Activated CD8-positive, alpha-beta T cell treated with anti-CD3 and anti-CD28 coated beads for 36 hours (primary cell): Measurements from ENCODE around the gene SLITRK2. TPM values are rescaled to one million over a fixed set of nuclear protein-coding genes. Genes with fewer than 3 reads are reported as not detected.

Source experiments
- ATAC-seq: fragments of 200-7000 bp; cut with Tn5 transposase; one replicate; pipeline ENCODE4 v1.10.0; 2021; ENCODE audit warnings: mild to moderate bottlenecking, moderate library complexity
- CTCF ChIA-PET: fragments of 350-600 bp; sonication (Branson Sonifier 250); formaldehyde crosslinking; loops from one replicate; lab custom pipeline; 2021; ENCODE audit warnings: antibody characterized with exemption; lab: Charles Lee
- POLR2A ChIA-PET: fragments of 350-600 bp; sonication (Branson Sonifier 250); formaldehyde crosslinking; loops from one replicate; lab custom pipeline; 2021; ENCODE audit warnings: antibody characterized with exemption; lab: Charles Lee
- DNase-seq: peaks from one replicate; pipeline ENCODE4 v3.0.0-alpha.2; 2020
- H3K27ac Mint-ChIP-seq: one replicate; pipeline ENCODE4 v1.8.0; 2021; ENCODE audit warnings: mild to moderate bottlenecking, mixed read lengths
- H3K27me3 Mint-ChIP-seq: one replicate; pipeline ENCODE4 v1.8.0; 2021; ENCODE audit warnings: mixed read lengths
- H3K36me3 Mint-ChIP-seq: one replicate; pipeline ENCODE4 v1.8.0; 2021; ENCODE audit warnings: low read depth, mixed read lengths
- H3K4me1 Mint-ChIP-seq: one replicate; pipeline ENCODE4 v1.8.0; 2021; ENCODE audit warnings: low read depth, mixed read lengths
- H3K4me3 Mint-ChIP-seq: one replicate; pipeline ENCODE4 v1.8.0; 2021; ENCODE audit warnings: mild to moderate bottlenecking, moderate library complexity, mixed read lengths
- H3K9me3 Mint-ChIP-seq: one replicate; pipeline ENCODE4 v1.8.0; 2021; ENCODE audit warnings: mixed read lengths
- intact Hi-C: fragments of 100-400 bp; cut with micrococcal nuclease; formaldehyde crosslinking; loops from one replicate; pipeline ENCODE4 v1.10.0; 2022
- total RNA-seq, 2 experiments: library from RNA; stranded (reverse); gene quantifications; one replicate each; pipeline ENCODE4 v1.2.3, GENCODE V29; 2021
- TF ChIP-seq, protein P1 (sequence below): fragments of 200-600 bp; IDR thresholded peaks from one replicate; pipeline ENCODE4 v1.8.0; 2022; ENCODE audit warnings: antibody characterized with exemption, mild to moderate bottlenecking

The SLITRK2 gene
- total RNA-seq, 2 experiments from 2014 or later = not detected

DNA sequence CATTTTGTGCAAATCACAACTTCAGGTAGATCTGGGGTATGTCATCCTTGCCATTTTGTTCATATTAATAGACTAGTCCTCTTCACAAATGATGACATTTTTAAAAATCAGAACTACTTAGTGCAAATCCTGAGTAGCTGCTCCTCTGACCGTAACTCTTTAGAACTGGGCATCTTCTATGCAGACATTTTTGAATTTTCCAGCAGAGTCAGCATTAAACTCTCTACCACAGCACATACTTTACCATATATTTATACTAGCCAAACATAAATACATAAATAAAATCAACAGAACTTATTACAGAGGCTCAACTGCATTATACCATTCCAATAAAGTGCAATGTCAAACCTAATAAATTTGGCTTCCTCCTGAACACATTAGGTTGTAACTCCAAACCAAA is 4.5 kb upstream of the SLITRK2 start:
- Mint-ChIP-seq H3K27me3 (peaks cover 10% of the 10 kb centered on the region), H3K9me3 (no peaks in the 10 kb centered on the region), H3K4me1 (no peaks in the 10 kb centered on the region), H3K27ac (no peak overlapping the region), H3K4me3 (no peak overlapping the region), H3K36me3 (no peaks in the 10 kb centered on the region)
- ChIA-PET POLR2A (no interaction called here), CTCF (no interaction called here)
- TF ChIP-seq, protein P1, sequence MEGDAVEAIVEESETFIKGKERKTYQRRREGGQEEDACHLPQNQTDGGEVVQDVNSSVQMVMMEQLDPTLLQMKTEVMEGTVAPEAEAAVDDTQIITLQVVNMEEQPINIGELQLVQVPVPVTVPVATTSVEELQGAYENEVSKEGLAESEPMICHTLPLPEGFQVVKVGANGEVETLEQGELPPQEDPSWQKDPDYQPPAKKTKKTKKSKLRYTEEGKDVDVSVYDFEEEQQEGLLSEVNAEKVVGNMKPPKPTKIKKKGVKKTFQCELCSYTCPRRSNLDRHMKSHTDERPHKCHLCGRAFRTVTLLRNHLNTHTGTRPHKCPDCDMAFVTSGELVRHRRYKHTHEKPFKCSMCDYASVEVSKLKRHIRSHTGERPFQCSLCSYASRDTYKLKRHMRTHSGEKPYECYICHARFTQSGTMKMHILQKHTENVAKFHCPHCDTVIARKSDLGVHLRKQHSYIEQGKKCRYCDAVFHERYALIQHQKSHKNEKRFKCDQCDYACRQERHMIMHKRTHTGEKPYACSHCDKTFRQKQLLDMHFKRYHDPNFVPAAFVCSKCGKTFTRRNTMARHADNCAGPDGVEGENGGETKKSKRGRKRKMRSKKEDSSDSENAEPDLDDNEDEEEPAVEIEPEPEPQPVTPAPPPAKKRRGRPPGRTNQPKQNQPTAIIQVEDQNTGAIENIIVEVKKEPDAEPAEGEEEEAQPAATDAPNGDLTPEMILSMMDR = no peak
- ATAC-seq (no peak), DNase-seq (no peak)
- intact Hi-C loops = no loop called here

DNA sequence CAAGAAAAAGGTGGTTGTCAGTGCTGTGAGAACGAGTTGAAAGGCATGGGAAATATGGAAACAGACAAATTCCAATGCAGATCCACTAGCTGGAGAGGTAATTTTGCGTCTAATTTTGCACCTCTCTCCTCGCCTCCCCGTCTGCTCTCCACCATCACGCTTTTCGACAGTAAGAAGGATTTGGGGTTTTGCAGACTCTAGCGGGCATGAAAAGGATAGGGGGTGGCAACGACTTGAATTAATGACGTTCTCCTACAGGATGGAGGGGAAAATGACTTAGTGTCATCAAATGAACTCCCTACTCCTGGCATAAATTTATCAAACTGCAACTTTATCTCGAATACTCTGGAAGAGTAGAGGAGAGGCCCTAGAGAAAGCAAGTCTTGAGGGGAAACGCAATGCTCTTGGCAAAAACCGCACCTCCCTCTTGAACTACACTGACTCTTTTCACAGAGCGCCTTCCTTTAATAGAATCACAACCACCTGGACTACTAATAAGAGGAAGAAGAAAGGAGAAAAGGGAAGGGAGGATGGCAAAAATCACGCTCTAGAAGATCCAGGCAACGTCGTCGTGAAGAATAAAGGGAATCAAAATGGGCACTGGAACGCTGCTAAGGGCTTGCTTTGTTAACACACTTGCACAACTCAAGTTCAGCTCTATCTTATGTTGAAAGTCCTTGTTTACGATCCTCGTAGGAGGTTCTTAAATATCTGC is 871 bp upstream of the SLITRK2 start:
- DNase-seq (no peak), ATAC-seq (no peak)
- TF ChIP-seq, protein P1 = no peak
- CTCF ChIA-PET = no interaction called here
- Mint-ChIP-seq H3K4me1 (no peaks in the 10 kb centered on the region), H3K9me3 (no peaks in the 10 kb centered on the region), H3K27me3 (peaks cover 20% of the 10 kb centered on the region), H3K27ac (no peak overlapping the region), H3K4me3 (no peak overlapping the region), H3K36me3 (no peaks in the 10 kb centered on the region)
- intact Hi-C loops = no loop called here
- POLR2A ChIA-PET = no interaction called here

DNA sequence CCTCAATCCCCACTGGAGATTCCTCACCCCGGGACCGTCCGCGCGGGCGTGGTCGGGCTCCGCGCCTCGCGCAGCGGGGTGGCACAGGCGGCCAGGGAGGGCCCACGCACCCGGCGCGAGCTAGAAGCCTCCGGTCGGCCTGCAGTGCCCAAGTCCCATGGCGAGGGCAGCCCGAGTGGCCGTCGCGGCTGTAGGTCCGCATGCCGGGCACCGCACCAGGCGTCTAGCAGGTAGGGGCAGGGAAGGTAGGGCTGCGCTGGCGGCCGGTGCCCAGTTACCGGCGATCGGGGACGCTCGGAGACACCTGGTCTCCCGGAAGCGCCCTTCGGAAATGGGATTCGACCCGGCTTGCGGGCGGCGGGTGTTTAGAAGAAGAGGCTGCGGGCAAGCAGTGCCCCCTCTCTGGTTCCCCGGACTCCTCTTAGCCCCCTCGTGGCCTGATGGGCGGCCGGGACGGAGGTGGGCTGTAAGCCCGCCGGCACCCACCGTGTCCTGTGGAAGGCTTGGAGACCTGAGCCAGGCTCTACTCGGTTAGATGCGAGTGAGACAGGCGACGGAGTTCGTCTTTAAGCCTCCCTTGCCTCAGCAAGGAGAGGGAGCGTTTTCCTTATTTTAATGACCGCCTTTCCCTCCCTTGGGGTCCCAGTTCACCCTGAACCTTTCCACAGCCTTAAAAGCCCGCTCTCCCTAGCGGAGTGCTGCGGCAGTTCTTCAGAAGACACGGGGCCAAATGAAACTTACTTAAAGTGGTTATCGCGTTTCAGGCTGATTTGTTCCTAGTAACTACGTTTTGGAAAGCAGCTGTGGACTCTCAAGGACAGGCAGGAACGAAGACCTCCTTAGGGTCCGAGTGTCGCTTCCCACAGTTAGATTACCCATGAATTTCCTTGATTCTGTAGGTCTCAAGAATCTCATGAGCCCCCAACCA is 821 bp downstream of the SLITRK2 start:
- no peak overlapping the region for H3K27ac Mint-ChIP-seq
- TF ChIP-seq, protein P1 = no peak
- no peak for ATAC-seq
- no peaks in the 10 kb centered on the region for H3K36me3 Mint-ChIP-seq
- no peaks in the 10 kb centered on the region for H3K4me1 Mint-ChIP-seq
- intact Hi-C loops = no loop called here
- ChIA-PET POLR2A (no interaction called here), CTCF (no interaction called here)
- no peak overlapping the region for H3K4me3 Mint-ChIP-seq
- no peaks in the 10 kb centered on the region for H3K9me3 Mint-ChIP-seq
- peaks cover 24% of the 10 kb centered on the region for H3K27me3 Mint-ChIP-seq
- DNase-seq = no peak

DNA sequence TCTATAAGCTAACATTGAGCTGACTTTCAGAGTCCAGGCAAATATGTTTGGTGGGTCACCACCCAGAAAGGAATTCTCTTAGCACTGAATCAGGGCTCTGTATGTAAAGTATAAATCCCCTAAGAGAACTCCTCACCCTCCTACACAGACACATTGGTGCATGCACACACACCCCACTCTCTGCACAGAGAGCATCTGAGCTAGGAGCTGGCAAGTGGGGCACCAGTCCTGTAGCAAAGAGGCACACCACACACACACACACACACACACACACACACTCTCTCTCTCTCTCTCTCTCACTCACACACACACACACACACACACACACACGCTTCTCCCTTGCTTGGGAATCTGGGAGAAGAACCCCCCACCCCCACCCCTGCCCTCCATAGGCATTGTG is 3.2 kb downstream of the SLITRK2 start:
- TF ChIP-seq, protein P1 = no peak
- Mint-ChIP-seq H3K4me3 (no peak overlapping the region), H3K36me3 (no peaks in the 10 kb centered on the region), H3K27ac (no peak overlapping the region), H3K4me1 (no peaks in the 10 kb centered on the region), H3K9me3 (no peaks in the 10 kb centered on the region), H3K27me3 (peaks cover 24% of the 10 kb centered on the region)
- DNase-seq = no peak
- POLR2A ChIA-PET = no interaction called here
- CTCF ChIA-PET = no interaction called here
- intact Hi-C loops = no loop called here
- ATAC-seq = no peak
